DLD1 (cell line): Measurements from ENCODE around the gene SIGLECL1.

Experiments used
- in situ Hi-C: cut with HindIII; loops from 2 replicates; pipeline ENCODE4 v1.10.0; 2017; ENCODE audit warnings: low sequenced_read_pairs

Gene SIGLECL1

GRCh38 chr19:51252306-51253079, 1.6 kb downstream of the SIGLECL1 start:
- in situ Hi-C loops: no loop called here

- in situ Hi-C loops: no loop called here
Observed at GRCh38 chr19:51253088-51253806, 2.4 kb downstream of the SIGLECL1 start.

GRCh38 chr19:51256155-51256625, 5.3 kb downstream of the SIGLECL1 start:
- in situ Hi-C loops: no loop called here

- in situ Hi-C loops: no loop called here
Observed at GRCh38 chr19:51257471-51257870, 6.6 kb downstream of the SIGLECL1 start.

- in situ Hi-C loops: no loop called here
Observed at GRCh38 chr19:51258165-51259160, 7.6 kb downstream of the SIGLECL1 start.

- in situ Hi-C loops: no loop called here
Observed at GRCh38 chr19:51259348-51260245, 8.7 kb downstream of the SIGLECL1 start.

- in situ Hi-C loops: no loop called here
Observed at GRCh38 chr19:51263808-51264207, 12.9 kb downstream of the SIGLECL1 start.

- in situ Hi-C loops: no loop called here
Observed at GRCh38 chr19:51271067-51271466, 20.2 kb downstream of the SIGLECL1 start.

GRCh38 chr19:51272183-51272810, 21.4 kb downstream of the SIGLECL1 start:
- in situ Hi-C loops: no loop called here

- in situ Hi-C loops: no loop called here
Observed at GRCh38 chr19:51274049-51274770, 23.3 kb downstream of the SIGLECL1 start.

GRCh38 chr19:51277112-51277511, 26.2 kb downstream of the SIGLECL1 start:
- in situ Hi-C loops: no loop called here

GRCh38 chr19:51282335-51282734, 31.5 kb downstream of the SIGLECL1 start:
- in situ Hi-C loops: no loop called here

GRCh38 chr19:51285682-51286081, 34.8 kb downstream of the SIGLECL1 start:
- in situ Hi-C loops: no loop called here

GRCh38 chr19:51289635-51290034, 38.8 kb downstream of the SIGLECL1 start:
- in situ Hi-C loops: no loop called here

- in situ Hi-C loops: no loop called here
Observed at GRCh38 chr19:51292971-51293370, 42.1 kb downstream of the SIGLECL1 start.

GRCh38 chr19:51293571-51294210, 42.8 kb downstream of the SIGLECL1 start:
- in situ Hi-C loops: no loop called here

- in situ Hi-C loops: no loop called here
Observed at GRCh38 chr19:51294211-51294976, 43.5 kb downstream of the SIGLECL1 start.

GRCh38 chr19:51294977-51295375, 44.1 kb downstream of the SIGLECL1 start:
- in situ Hi-C loops: no loop called here
